NCI-H1105 treated with DMSO at 0.1 percent for 48 hours (cell line): ENCODE measurements around the gene OR8B2.
"Not testable (repeated sequence)": the region's sequence is repeated elsewhere in the genome, so short reads cannot be mapped to it uniquely, and the experiment has no call there.

Experiments
- DNase-seq: peaks from one replicate; lab custom pipeline; 2025; lab: John Stamatoyannopoulos, UW

Gene OR8B2

GRCh38 chr11:124384399-124384798, at the start of gene OR8B2:
Gene OR8B2, minus strand, starts transcription at chr11:124384499. Its CDS starts 1,156 bp downstream, at chr11:124383343.
- DNase-seq = no peak

- no peak for DNase-seq
Observed at GRCh38 chr11:124429599-124429998, 45.3 kb upstream of the OR8B2 start.

- DNase-seq = no peak
Observed at GRCh38 chr11:124424384-124424921, 40.2 kb upstream of the OR8B2 start, which contains the start of gene OR8B4. Gene OR8B4, minus strand, starts transcription at chr11:124424871. Its CDS starts 0 bp downstream, at chr11:124424871.

- DNase-seq = peak; percentile 17
Observed at GRCh38 chr11:124421043-124421442, 36.7 kb upstream of the OR8B2 start.

- DNase-seq = peak; percentile 75
Observed at GRCh38 chr11:124415356-124415923, 31.1 kb upstream of the OR8B2 start.

GRCh38 chr11:124409906-124410305, 25.6 kb upstream of the OR8B2 start:
- no peak for DNase-seq

- no peak for DNase-seq
Observed at GRCh38 chr11:124405581-124405980, 21.3 kb upstream of the OR8B2 start.

GRCh38 chr11:124403186-124403585, 18.9 kb upstream of the OR8B2 start:
- not testable (repeated sequence) for DNase-seq

- peak; percentile 53 for DNase-seq
Observed at GRCh38 chr11:124402326-124402922, 18.1 kb upstream of the OR8B2 start.

GRCh38 chr11:124398924-124399323, 14.6 kb upstream of the OR8B2 start, which contains the start of gene OR8B3:
Gene OR8B3, minus strand, starts transcription at chr11:124399024. Its CDS starts 1,673 bp downstream, at chr11:124397351.
- no peak for DNase-seq

- not testable (repeated sequence) for DNase-seq
Observed at GRCh38 chr11:124396847-124397246, 12.5 kb upstream of the OR8B2 start.

GRCh38 chr11:124394408-124394807, 10.1 kb upstream of the OR8B2 start:
- DNase-seq = no peak

- DNase-seq = not testable (repeated sequence)
Observed at GRCh38 chr11:124382857-124383256, 1.4 kb downstream of the OR8B2 start.

- no peak for DNase-seq
Observed at GRCh38 chr11:124380585-124380984, 3.7 kb downstream of the OR8B2 start.

- DNase-seq = no peak
Observed at GRCh38 chr11:124376280-124376679, 8.0 kb downstream of the OR8B2 start.

- DNase-seq = no peak
Observed at GRCh38 chr11:124359566-124359965, 24.7 kb downstream of the OR8B2 start.

- no peak for DNase-seq
Observed at GRCh38 chr11:124346311-124346955, 37.9 kb downstream of the OR8B2 start.

GRCh38 chr11:124344346-124344745, 40.0 kb downstream of the OR8B2 start:
- DNase-seq = no peak

- DNase-seq = no peak
Observed at GRCh38 chr11:124340142-124340447, 44.2 kb downstream of the OR8B2 start.

- DNase-seq = no peak
Observed at GRCh38 chr11:124339396-124340141, 44.7 kb downstream of the OR8B2 start.
